Stromal cell of bone marrow (primary cell): ENCODE results near the gene ABCB11.

Experiments
- DNase-seq: peaks from one replicate; pipeline ENCODE4 v3.0.0-alpha.2; 2012; ENCODE audit warnings: low read depth

Gene ABCB11

GRCh38 chr2:168929031-168929430 lies 102.1 kb downstream of the ABCB11 start:
- no peak for DNase-seq

- no peak for DNase-seq
Observed at GRCh38 chr2:168928113-168928831, 102.9 kb downstream of the ABCB11 start.

GRCh38 chr2:168926621-168927386 lies 104.3 kb downstream of the ABCB11 start:
- DNase-seq = no peak

GRCh38 chr2:168920504-168921157 lies 110.5 kb downstream of the ABCB11 start:
- peak; percentile 7 for DNase-seq

GRCh38 chr2:168916331-168916675 lies 114.8 kb downstream of the ABCB11 start:
- no peak for DNase-seq

- DNase-seq = no peak
Observed at GRCh38 chr2:168915441-168916330, 115.4 kb downstream of the ABCB11 start.

GRCh38 chr2:168913495-168913894 lies 117.6 kb downstream of the ABCB11 start:
- no peak for DNase-seq

GRCh38 chr2:168912901-168913369 lies 118.2 kb downstream of the ABCB11 start:
- DNase-seq = no peak

GRCh38 chr2:168912466-168912865 lies 118.7 kb downstream of the ABCB11 start:
- DNase-seq = no peak

- no peak for DNase-seq
Observed at GRCh38 chr2:168910330-168910729, 120.8 kb downstream of the ABCB11 start.

GRCh38 chr2:168907940-168908662 lies 123.0 kb downstream of the ABCB11 start:
- DNase-seq = no peak

- DNase-seq = no peak
Observed at GRCh38 chr2:168904358-168904757, 126.8 kb downstream of the ABCB11 start.

- DNase-seq = no peak
Observed at GRCh38 chr2:168903888-168904287, 127.2 kb downstream of the ABCB11 start.

- DNase-seq = no peak
Observed at GRCh38 chr2:168901003-168901402, 130.1 kb downstream of the ABCB11 start, which contains the start of gene G6PC2. Gene G6PC2, plus strand, starts transcription at chr2:168901291. Its CDS starts 41 bp downstream, at chr2:168901332.

GRCh38 chr2:168897449-168897848 lies 133.7 kb downstream of the ABCB11 start:
- DNase-seq = no peak

- DNase-seq = no peak
Observed at GRCh38 chr2:168896783-168897182, 134.3 kb downstream of the ABCB11 start.

GRCh38 chr2:168895771-168896170 lies 135.4 kb downstream of the ABCB11 start:
- no peak for DNase-seq

- DNase-seq = no peak
Observed at GRCh38 chr2:168894720-168895119, 136.4 kb downstream of the ABCB11 start.

GRCh38 chr2:168894101-168894500 lies 137.0 kb downstream of the ABCB11 start:
- no peak for DNase-seq

- DNase-seq = no peak
Observed at GRCh38 chr2:168892327-168892726, 138.8 kb downstream of the ABCB11 start.
